ENCODE results near the gene GPR146. TPM values are rescaled to one million over a fixed set of nuclear protein-coding genes. Genes with fewer than 3 reads are reported as not detected.

GPR146 gene
- total and polyA plus RNA-seq, 9 of the 15 experiments (the other 6 are each of a cell fraction or from before 2014, with no cell fraction given) = 0.22 to 3.6 (median 0.64) TPM; not detected in 2

GRCh38 chr7:1041551-1042491 is 2.5 kb upstream of the GPR146 start (continued):
- TF ChIP-seq JUND (IDR thresholded peaks at IDR 0.05; ENCODE audit: borderline replicate concordance, low read depth, low read length) (no peak), JUND (tag; IDR thresholded peaks at IDR 0.05; ENCODE audit: borderline replicate concordance, low read depth, low read length) (no peak), SNIP1 (IDR thresholded peaks at IDR 0.05; ENCODE audit: low read depth) (no peak), FUS (optimal IDR thresholded peaks at IDR 0.05; ENCODE audit: low read depth, low read length) (no peak)

- peak overlapping the region; percentile 64 for H3K27ac ChIP-seq (ENCODE audit: extremely low read depth, low read depth, low read length)
- H2AFZ ChIP-seq (ENCODE audit: low read depth, low read length) = no peak overlapping the region
- no peaks in the 10 kb centered on the region for H3K9me3 ChIP-seq (replicated peaks; ENCODE audit: control insufficient read depth, insufficient read depth, low read depth, low read length)
- no peaks in the 10 kb centered on the region for H3K27me3 ChIP-seq (ENCODE audit: control insufficient read depth in 2 of 2, insufficient read depth in 2 of 2, low read length in 2 of 2)
- intact Hi-C loops (cut with micrococcal nuclease) (no loop called here), in situ Hi-C loops (cut with MboI) (no loop called here)
- ChIA-PET POLR2A (interaction anchor here (3.1 kb wide), 1 partner anchor 15 kb away, joined by 13 read pairs; no protein-coding TSS in a partner anchor), CTCF (ENCODE audit: low intra/inter-chr PET ratio) (no interaction called here)
- H3K79me2 ChIP-seq (ENCODE audit: control insufficient read depth, insufficient read depth, low read length) = peaks cover 34% of the 10 kb centered on the region; the same call in 2 of the 3 replicates
- ATAC-seq (no peak), DNase-seq (ENCODE audit: extremely low read depth in 1 of 4, low spot score in 3 of 4) (no peak), FAIRE-seq (no peak)
- BruUV-seq (replicated peaks) = no TSS peak
- WGBS (ENCODE audit: insufficient coverage, low coverage, missing lambda C conversion rate) = 60% methylated on average over 7 of the region's 7 CpGs
- peaks cover 5% of the 10 kb centered on the region; the same call in 1 of the 2 replicates for H4K20me1 ChIP-seq (replicated peaks; ENCODE audit: control insufficient read depth, insufficient read depth, low read length)
- H3K36me3 ChIP-seq (ENCODE audit: control insufficient read depth, insufficient read depth, low read length) = peaks cover 3% of the 10 kb centered on the region; the same call in 1 of the 3 replicates
- peaks cover 58 to 62% of the 10 kb centered on the region in 2 experiments for H3K4me1 ChIP-seq (replicated peaks in 1 of 2; ENCODE audit: control insufficient read depth in 2 of 2, insufficient read depth in 2 of 2, low read length in 2 of 2)
- H3K9ac ChIP-seq (ENCODE audit: insufficient read depth in 1 of 2, low read depth in 2 of 2, low read length in 2 of 2) = peak overlapping the region in 1 of 2 experiments; percentile 82; a peak in 3 of 4 replicates
- H3K9me1 ChIP-seq (ENCODE audit: control insufficient read depth, insufficient read depth, low read length) = no peaks in the 10 kb centered on the region
- no peak overlapping the region for H3K4me3 ChIP-seq
- no peak overlapping the region for H3K4me2 ChIP-seq (ENCODE audit: insufficient read depth, low read length)
- TF ChIP-seq YY1 (IDR thresholded peaks at IDR 0.05; ENCODE audit: borderline replicate concordance in 1 of 3, control insufficient read depth in 1 of 3, extremely low read depth in 1 of 3, insufficient read depth in 3 of 3, insufficient read length in 1 of 3, insufficient replicate concordance in 2 of 3, low read depth in 1 of 3, low read length in 2 of 3) (no peak), FOXK2 (conservative IDR thresholded peaks at IDR 0.05 in 1 of 2, IDR thresholded peaks at IDR 0.05 in 1 of 2; ENCODE audit: low read depth in 2 of 2) (no peak), RBBP5 (IDR thresholded peaks at IDR 0.05; ENCODE audit: borderline replicate concordance, insufficient read depth, low read length, poor library complexity, severe bottlenecking) (no peak), ELF4 (CRISPR knock-in tag; IDR thresholded peaks at IDR 0.05) (no peak), ETS2 (tag; IDR thresholded peaks at IDR 0.05; ENCODE audit: borderline replicate concordance, poor library complexity, severe bottlenecking) (no peak), E2F5 (CRISPR knock-in tag; IDR thresholded peaks at IDR 0.05) (no peak), ZNF589 (CRISPR knock-in tag; IDR thresholded peaks at IDR 0.05; ENCODE audit: low read depth) (no peak), U2AF1 (optimal IDR thresholded peaks at IDR 0.05; ENCODE audit: low read depth, low read length) (no peak), XRCC3 (IDR thresholded peaks at IDR 0.05) (no peak), FOXP1 (CRISPR knock-in tag; IDR thresholded peaks at IDR 0.05) (0 out of 2 replicates have a peak, but pooled peaks have one; percentile 29), ZNF124 (CRISPR knock-in tag; IDR thresholded peaks at IDR 0.05) (no peak), POLR2AphosphoS5 (IDR thresholded peaks at IDR 0.05; ENCODE audit: control insufficient read depth, insufficient read depth, low read depth, low read length) (no peak), NUFIP1 (IDR thresholded peaks at IDR 0.05; ENCODE audit: partially characterized antibody) (no peak)
These were observed 1.9 kb upstream of the GPR146 start for GRCh38 chr7:1042492-1042833.
